DND-41 (cell line): ENCODE data around the gene GCFC2.

Experiments used
- ATAC-seq: fragments of 200-7000 bp; cut with Tn5 transposase; 3 replicates; pipeline ENCODE4 v1.9.1; 2021; ENCODE audit warnings: low read depth; ENCODE audit not compliant: insufficient read depth
- DNase-seq: peaks from one replicate; pipeline ENCODE4 v3.0.0-alpha.2; 2020
- H2AFZ ChIP-seq: 2 replicates; pipeline ENCODE4 v1.6.0; 2012; ENCODE audit warnings: low read depth, low read length
- H3K27ac ChIP-seq: 2 replicates; pipeline ENCODE4 v1.5.1; 2012; ENCODE audit warnings: low read length, inconsistent platforms
- H3K27me3 ChIP-seq: fragments of 200-600 bp; sonication (generic); 2 replicates; pipeline ENCODE4 v1.6.0; 2012; ENCODE audit warnings: low read length, mild to moderate bottlenecking, inconsistent platforms; ENCODE audit not compliant: insufficient read depth, poor library complexity
- H3K36me3 ChIP-seq: 2 replicates; pipeline ENCODE4 v1.5.1; 2012; ENCODE audit warnings: low read length, inconsistent platforms; ENCODE audit not compliant: insufficient read depth
- H3K4me1 ChIP-seq: 2 replicates; pipeline ENCODE4 v1.5.1; 2012; ENCODE audit warnings: mild to moderate bottlenecking, low read length; ENCODE audit not compliant: insufficient read depth
- H3K4me2 ChIP-seq: 2 replicates; pipeline ENCODE4 v1.6.0; 2012; ENCODE audit warnings: mild to moderate bottlenecking, moderate library complexity, low read length, inconsistent platforms; ENCODE audit not compliant: insufficient read depth
- H3K4me3 ChIP-seq, 2 experiments: fragments of 200-600 bp in 1 of 2; shearing (Covaris generic) in 1 of 2; 2 replicates each; pipeline ENCODE4 v1.5.1; 2012 to 2016; ENCODE audit warnings: inconsistent platforms in 2 of 2, low read length in 2 of 2, mild to moderate bottlenecking in 2 of 2, low read depth in 1 of 2, moderate library complexity in 1 of 2
- H3K79me2 ChIP-seq: 2 replicates; pipeline ENCODE4 v1.6.0; 2012; ENCODE audit warnings: low read length, inconsistent platforms; ENCODE audit not compliant: insufficient read depth
- H3K9ac ChIP-seq: 2 replicates; pipeline ENCODE4 v1.6.0; 2012; ENCODE audit warnings: low read depth, mild to moderate bottlenecking, inconsistent platforms, low read length, moderate library complexity
- H3K9me3 ChIP-seq: 2 replicates; pipeline ENCODE4 v1.5.1; 2012; ENCODE audit warnings: low read length, moderate library complexity, mild to moderate bottlenecking, inconsistent platforms; ENCODE audit not compliant: insufficient read depth, severe bottlenecking
- H4K20me1 ChIP-seq: 2 replicates; pipeline ENCODE4 v1.6.0; 2012; ENCODE audit warnings: low read length; ENCODE audit not compliant: insufficient read depth
- CTCF ChIP-seq: IDR thresholded peaks from 2 replicates; pipeline ENCODE4 v1.5.1; 2012; ENCODE audit warnings: borderline replicate concordance, low read length, moderate library complexity, mild to moderate bottlenecking; ENCODE audit not compliant: poor library complexity, severe bottlenecking; ENCODE audit errors: extremely low read depth
- EZH2 ChIP-seq: IDR thresholded peaks from 3 replicates; pipeline ENCODE4 v1.6.1; 2012; ENCODE audit warnings: borderline replicate concordance, low read depth, mild to moderate bottlenecking, moderate library complexity, low read length, inconsistent platforms; ENCODE audit not compliant: severe bottlenecking

GCFC2 gene

GRCh38 chr2:75646583-75647425, 63.9 kb downstream of the GCFC2 start, which contains the start of gene MRPL19:
Gene MRPL19, plus strand, starts transcription at chr2:75646783. Its CDS starts 25 bp downstream, at chr2:75646808.
- TF ChIP-seq CTCF (no peak), EZH2 (no peak)
- H3K9me3 ChIP-seq = peaks cover 7% of the 10 kb centered on the region
- H3K27ac ChIP-seq = peak within 1 kb of the TSS; percentile 73
- no peaks in the 10 kb centered on the region for H3K27me3 ChIP-seq
- peaks cover 32% of the 10 kb centered on the region for H3K4me1 ChIP-seq
- H3K4me2 ChIP-seq = peak within 1 kb of the TSS; percentile 70
- peaks cover 40% of the 10 kb centered on the region for H3K79me2 ChIP-seq
- H3K36me3 ChIP-seq = peaks cover 34% of the 10 kb centered on the region
- H4K20me1 ChIP-seq = 0 out of 2 replicates have a peak, but pooled peaks cover 5% of the 10 kb centered on the region
- H2AFZ ChIP-seq = peak within 1 kb of the TSS; percentile 95
- DNase-seq (peak; percentile 90), ATAC-seq (peak; percentile 97)
- peak within 1 kb of the TSS; percentile 79 for H3K9ac ChIP-seq
- peak within 1 kb of the TSS; percentile 50 to 82 for H3K4me3 ChIP-seq

- Histone ChIP-seq H2AFZ (peak overlapping the region; percentile 95), H3K27me3 (no peaks in the 10 kb centered on the region), H3K27ac (peak overlapping the region; percentile 73), H3K4me3 (peak overlapping the region in 1 of 2 experiments; percentile 82; a peak in 3 of 4 replicates), H3K36me3 (peaks cover 27% of the 10 kb centered on the region), H3K4me2 (peak overlapping the region; percentile 70), H3K4me1 (peaks cover 32% of the 10 kb centered on the region), H3K9me3 (peaks cover 7% of the 10 kb centered on the region), H3K9ac (peak overlapping the region; percentile 79), H3K79me2 (peaks cover 40% of the 10 kb centered on the region), H4K20me1 (0 out of 2 replicates have a peak, but pooled peaks cover 5% of the 10 kb centered on the region)
- DNase-seq = no peak
- TF ChIP-seq EZH2 = no peak
- no peak for TF ChIP-seq CTCF
- ATAC-seq = no peak; the same call in 2 of the 3 replicates
These were observed 64.6 kb downstream of the GCFC2 start for GRCh38 chr2:75646090-75646582.

GRCh38 chr2:75645643-75646042, 65.1 kb downstream of the GCFC2 start:
- Histone ChIP-seq H3K4me1 (peaks cover 34% of the 10 kb centered on the region), H3K9ac (no peak overlapping the region), H3K4me2 (no peak overlapping the region), H3K4me3 (peak overlapping the region in 1 of 2 experiments; percentile 82; a peak in 1 of 4 replicates), H3K79me2 (peaks cover 37% of the 10 kb centered on the region), H3K36me3 (peaks cover 22% of the 10 kb centered on the region), H3K27me3 (no peaks in the 10 kb centered on the region), H4K20me1 (0 out of 2 replicates have a peak, but pooled peaks cover 2% of the 10 kb centered on the region), H3K9me3 (peaks cover 7% of the 10 kb centered on the region), H2AFZ (peak overlapping the region; percentile 95), H3K27ac (no peak overlapping the region; the same call in 1 of the 2 replicates)
- ATAC-seq (no peak), DNase-seq (no peak)
- TF ChIP-seq CTCF = no peak
